Activated CD4-positive, alpha-beta T cell treated with anti-CD3 and anti-CD28 coated beads, Interleukin-2, amount 50 U/mL, for 24 hours (primary cell): Measurements from ENCODE around the gene TSTD2.
"Not testable (repeated sequence)": the region's sequence is repeated elsewhere in the genome, so short reads cannot be mapped to it uniquely, and the experiment has no call there.

Source experiments
- DNase-seq, 2 donors: peaks; one replicate each; pipeline ENCODE4 v3.0.0-alpha.2; 2020; ENCODE audit warnings: low read depth in 1 of 2, low spot score in 1 of 2

Gene TSTD2

DNA sequence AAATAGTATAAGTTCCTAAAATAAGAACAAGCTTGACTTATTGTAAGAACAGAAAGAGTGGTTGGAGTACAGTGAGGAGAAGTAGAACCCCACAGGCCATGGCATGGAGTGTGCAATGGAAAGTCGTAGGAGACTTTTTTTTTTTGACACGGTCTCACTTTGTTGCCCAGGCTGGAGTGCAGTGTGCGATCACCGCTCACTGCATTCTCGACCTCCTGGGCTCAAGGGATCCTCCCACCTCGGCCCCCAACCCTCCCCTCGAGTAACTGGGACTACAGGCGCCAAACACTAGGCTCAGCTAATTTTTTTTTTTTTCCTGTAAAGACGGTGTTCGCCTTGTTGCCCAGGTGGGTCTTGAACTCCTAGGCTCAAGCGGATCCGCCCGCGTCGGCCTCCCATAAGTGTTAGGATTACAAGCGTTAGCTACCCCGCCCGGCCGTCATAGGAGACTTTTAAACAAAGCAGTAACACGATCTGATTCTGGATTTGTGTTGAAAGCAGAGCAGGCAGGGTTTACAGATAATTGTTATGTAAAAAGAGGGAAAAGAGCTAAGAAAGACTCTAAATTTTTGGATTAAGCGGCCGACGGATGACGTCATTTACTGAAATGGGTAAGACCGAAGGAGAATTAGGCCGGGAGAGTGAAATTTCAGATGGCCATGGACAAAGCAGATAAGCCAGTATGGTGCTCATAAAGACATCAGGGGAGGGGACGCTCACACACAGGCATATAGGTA, 752 bp downstream of the TSTD2 start:
- no peak for DNase-seq

DNA sequence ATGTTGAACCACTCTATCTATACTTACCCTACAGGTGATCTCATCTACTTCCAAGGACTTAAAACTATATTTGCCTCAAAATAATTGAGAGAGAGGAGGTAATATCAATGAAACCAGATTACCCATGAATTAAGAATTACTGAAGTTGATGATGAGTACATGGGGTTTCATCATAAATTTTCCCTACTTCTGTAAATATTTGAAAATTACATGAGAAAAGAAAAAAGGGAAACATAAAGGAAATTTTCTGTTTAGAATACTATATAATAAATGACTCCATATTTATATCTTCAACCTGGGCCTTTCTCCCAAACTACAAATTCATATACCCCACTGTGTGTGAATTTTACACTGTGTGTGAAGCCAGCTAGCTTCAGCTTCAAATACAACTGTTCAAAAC, 2.6 kb downstream of the TSTD2 start:
- DNase-seq: no peak

- DNase-seq: no peak
These were observed 4.0 kb downstream of the TSTD2 start for GRCh38 chr9:97629156-97629555.

GRCh38 chr9:97628668-97629067, 4.5 kb downstream of the TSTD2 start:
- DNase-seq: no peak

- no peak for DNase-seq
These were observed 5.5 kb downstream of the TSTD2 start for GRCh38 chr9:97627624-97628023.

DNA sequence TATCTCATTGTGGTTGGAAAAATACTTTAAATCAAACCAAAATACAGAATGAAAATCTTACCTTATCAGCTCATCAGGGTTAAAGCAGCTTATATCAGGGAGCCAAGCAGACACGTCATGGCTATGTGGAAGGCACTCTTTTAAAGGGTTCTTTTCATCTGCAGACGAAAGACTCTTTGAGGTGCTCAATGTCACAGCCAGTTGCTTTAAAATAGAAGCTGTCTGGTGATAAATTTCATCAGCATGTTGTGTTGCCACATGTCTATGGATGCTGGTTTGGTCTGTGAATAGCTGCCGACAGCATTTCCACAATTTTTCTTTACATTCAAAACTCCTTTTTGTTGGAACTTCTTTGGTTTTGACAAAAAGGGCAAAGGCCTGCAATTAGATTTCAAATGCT, 7.5 kb downstream of the TSTD2 start:
- no peak for DNase-seq

- DNase-seq: no peak
These were observed 9.2 kb downstream of the TSTD2 start for GRCh38 chr9:97623946-97624345.

GRCh38 chr9:97622483-97622882, 10.7 kb downstream of the TSTD2 start:
- DNase-seq: not testable (repeated sequence)

- DNase-seq: not testable (repeated sequence)
These were observed 13.1 kb downstream of the TSTD2 start for GRCh38 chr9:97620063-97620462.

DNA sequence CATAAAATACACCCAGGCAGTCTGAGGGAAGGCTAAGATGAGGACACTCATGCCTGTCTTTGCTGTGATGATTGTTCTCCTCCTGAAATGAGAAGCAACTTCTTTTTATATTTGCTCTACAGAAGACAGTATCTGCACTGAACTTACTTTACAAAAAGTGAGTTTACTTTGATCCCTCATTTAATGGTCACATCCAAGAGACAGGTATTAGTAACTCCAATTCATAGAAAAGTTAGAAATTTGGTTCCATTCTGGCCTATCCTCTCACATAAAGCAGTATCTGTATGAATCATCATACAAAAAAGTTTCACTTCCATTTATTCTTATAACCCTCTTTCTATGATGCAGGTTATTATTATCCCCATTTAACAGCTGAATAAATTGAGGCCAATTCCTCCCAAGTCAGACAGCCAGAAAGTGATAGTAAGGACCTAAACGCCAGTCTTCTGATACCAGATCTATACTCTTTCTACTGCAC, 15.2 kb downstream of the TSTD2 start:
- no peak for DNase-seq

- DNase-seq: peak in 1 of 2 donors; percentile 33
These were observed 17.6 kb downstream of the TSTD2 start for GRCh38 chr9:97615439-97616072.

DNA sequence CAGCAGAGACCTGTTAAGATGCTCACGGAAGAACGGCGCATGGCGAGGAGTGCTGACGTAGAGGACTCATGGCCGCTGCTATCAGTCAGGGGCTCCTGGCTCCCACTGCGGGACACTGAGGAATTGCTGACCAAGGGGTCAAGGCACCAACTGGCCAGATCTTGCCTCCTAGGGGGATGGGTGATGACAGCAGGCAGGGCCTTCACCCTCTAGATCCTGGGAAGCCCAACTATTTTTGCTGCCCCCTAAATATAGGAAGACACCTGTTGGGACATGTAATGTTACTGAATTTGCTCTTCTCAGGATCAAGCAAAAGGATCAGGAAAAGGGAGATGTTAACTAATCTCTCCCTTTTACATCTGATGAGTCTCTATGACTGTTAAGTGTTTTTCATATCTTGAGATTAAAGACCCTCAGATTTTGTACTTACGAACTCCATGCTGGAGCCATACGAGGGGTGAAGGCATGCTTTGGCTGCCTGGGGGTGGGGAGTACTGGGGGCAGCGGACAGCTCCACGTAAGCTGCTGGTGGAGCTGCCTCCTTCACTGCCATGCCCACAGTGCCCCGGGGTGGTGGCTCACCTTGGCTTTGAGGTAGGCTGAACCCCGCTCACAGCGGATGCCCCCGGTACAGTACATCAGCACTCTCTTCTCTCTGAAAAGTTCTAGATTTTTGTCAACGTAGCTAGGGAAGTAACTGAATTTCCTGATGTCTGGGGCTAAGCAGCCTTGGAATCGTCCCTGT, 28.1 kb downstream of the TSTD2 start:
- DNase-seq: no peak

GRCh38 chr9:97602430-97602829, 30.7 kb downstream of the TSTD2 start:
- DNase-seq: no peak

- no peak for DNase-seq
These were observed 31.8 kb downstream of the TSTD2 start for GRCh38 chr9:97601228-97601898.

DNA sequence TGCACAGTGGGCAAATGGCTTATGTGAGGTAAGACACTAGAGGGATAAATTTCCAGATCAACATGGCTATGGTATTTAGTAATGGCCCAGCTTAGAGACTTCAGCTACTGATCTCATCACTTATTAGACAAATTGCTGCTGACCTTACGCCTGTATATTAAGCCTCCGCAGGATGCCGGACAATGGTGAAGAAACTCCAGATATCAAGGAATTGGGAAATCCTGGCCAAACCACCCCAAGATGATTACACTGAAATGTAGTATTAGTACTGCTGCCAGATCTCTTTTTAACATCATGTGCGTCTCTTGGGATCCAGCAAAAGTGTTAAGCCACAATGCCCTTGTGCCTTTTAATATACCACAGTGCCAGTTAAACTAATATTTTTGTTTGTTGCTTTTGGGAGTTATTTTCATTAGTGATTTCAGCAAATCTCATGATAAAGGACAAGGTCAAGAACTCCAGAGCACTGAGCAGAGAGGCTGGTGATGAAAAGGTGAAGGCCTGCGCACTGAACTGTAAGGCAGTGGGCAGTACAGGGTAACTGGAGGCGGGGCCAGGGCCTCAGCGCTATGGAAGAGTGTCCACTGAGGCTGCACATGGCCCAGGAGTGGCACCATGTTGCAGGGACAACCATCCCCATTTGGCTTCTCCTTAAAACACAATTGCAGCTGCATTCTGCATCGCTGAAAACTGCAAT, 32.5 kb downstream of the TSTD2 start:
- no peak for DNase-seq

GRCh38 chr9:97599314-97599846, 33.8 kb downstream of the TSTD2 start:
- DNase-seq: no peak

DNA sequence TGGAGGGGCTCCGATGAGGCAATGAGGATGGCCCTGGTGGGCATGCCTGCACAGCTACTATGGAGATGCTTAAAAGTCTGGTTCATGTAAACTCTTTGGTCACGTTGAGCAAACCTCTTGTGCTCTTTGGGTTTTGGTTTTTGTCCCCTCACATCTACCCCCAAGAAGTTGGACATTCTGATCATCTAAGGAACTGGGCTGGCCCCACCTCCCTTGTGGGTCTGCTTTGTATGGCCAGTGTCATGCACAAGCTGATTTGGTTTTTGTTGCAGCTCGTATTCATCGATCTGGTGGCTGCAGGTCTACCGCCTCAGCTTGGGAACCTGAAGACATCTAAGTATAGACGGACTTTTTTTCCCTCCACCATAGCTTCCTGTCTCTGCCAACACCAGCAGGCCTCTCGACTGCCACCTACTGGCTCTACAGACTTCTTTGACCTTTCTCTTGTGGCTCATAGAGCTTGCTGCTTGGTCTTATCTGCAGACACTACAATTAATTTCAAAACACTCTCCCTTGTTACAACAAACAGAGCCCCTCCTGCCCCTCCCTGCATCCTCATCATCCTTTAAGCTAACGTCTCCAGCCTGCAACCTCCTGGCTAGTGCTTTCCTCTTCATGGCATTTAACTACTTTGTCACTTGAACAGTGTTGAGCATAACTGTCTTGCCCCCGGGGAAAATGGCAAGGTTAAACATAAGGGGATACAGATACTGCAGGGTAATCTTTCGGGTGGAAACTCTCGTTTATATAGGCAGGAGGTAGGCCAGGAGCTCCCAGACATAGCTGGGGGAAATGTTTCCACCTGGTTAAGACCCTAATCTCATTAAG, 34.5 kb downstream of the TSTD2 start:
- peak; percentile 28 to 61 for DNase-seq

GRCh38 chr9:97596906-97597305, 36.3 kb downstream of the TSTD2 start:
- DNase-seq: no peak

GRCh38 chr9:97594381-97594921, 38.7 kb downstream of the TSTD2 start:
- DNase-seq: no peak
